ENCODE measurements around the gene TRAPPC5. TPM values are rescaled to one million over a fixed set of nuclear protein-coding genes. Genes with fewer than 3 reads are reported as not detected.

The TRAPPC5 gene
- total RNA-seq, 1 donor: 38.8 TPM

DNA sequence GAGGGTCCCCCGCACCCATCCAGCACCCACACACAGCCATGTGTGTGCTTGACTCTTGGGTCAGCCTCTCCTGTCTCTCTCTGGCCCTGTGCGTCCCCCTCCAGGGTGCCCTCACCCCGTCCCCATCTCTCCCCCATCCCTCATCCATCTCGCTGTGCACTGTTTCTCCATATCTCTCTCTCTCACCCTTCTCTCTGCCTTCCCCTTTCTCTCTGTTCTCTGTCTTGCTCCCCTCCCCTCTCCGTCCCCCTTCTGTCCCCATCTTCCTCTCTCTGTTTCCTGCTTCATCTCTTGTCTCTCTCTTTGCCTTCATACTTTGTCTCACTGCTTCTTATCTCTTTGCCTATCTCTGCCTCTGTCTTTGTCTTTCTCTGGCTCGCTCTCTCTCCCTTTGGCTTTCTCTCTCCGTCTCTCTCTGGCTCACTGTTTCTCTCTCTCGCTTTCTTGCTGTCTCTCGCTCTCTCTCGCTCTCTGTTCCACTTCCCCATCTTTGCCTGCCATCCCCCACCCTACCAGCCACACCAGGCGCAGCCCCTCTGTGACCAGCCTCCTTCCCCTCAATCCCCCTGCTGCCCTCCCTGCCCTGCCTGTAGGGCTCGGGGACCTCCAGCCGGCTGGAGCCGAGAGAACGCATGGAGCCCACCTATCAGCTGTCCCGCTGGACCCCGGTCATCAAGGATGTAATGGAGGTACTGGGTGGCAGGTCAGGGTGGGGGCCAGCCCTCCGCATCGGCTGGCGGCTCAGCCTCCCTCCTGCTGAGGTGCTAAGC is 34.8 kb upstream of the TRAPPC5 start:
- no peak overlapping the region for H3K4me3 ChIP-seq (ENCODE audit: low read depth, low read length)
- no peak for DNase-seq (ENCODE audit: low read depth)
- TF ChIP-seq, protein P1, sequence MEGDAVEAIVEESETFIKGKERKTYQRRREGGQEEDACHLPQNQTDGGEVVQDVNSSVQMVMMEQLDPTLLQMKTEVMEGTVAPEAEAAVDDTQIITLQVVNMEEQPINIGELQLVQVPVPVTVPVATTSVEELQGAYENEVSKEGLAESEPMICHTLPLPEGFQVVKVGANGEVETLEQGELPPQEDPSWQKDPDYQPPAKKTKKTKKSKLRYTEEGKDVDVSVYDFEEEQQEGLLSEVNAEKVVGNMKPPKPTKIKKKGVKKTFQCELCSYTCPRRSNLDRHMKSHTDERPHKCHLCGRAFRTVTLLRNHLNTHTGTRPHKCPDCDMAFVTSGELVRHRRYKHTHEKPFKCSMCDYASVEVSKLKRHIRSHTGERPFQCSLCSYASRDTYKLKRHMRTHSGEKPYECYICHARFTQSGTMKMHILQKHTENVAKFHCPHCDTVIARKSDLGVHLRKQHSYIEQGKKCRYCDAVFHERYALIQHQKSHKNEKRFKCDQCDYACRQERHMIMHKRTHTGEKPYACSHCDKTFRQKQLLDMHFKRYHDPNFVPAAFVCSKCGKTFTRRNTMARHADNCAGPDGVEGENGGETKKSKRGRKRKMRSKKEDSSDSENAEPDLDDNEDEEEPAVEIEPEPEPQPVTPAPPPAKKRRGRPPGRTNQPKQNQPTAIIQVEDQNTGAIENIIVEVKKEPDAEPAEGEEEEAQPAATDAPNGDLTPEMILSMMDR (IDR thresholded peaks at IDR 0.05; ENCODE audit: insufficient read depth, low read length): no peak

DNA sequence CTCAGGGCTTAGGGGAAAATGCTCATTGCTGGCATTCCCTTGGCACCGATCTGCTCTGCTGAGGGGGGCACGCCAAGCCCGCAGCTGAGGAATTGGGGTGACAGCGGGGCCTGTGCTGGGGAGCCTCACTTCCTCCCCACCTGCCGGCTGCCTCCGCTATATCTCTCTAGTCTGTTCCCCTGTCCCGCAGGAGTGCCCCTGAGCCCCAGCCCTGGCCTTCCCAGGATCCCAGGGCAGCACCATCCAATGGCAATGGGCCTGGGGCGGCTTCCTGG is 34.3 kb upstream of the TRAPPC5 start:
- no peak for DNase-seq (ENCODE audit: low read depth)
- TF ChIP-seq, protein P1 (IDR thresholded peaks at IDR 0.05; ENCODE audit: insufficient read depth, low read length): no peak
- no peak overlapping the region for H3K4me3 ChIP-seq (ENCODE audit: low read depth, low read length)

DNA sequence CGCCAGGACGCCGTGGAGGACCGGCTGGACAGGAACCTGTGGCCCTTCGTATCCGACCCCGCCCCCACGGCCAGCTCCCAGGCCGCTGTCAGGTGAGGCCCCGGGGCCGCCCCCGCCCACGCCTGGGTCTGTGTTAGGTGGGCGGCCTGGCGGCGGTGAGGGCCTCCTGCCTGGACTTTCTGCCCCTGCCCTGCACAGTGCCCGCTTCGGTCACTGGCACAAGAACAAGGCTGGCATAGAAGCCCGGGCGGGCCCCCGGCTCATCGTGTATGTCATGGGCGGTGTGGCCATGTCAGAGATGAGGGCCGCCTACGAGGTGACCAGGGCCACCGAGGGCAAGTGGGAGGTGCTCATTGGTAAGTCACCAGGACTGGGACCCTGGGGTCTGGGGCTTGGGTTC is 33.5 kb upstream of the TRAPPC5 start:
- no peak for DNase-seq (ENCODE audit: low read depth)
- TF ChIP-seq, protein P1 (IDR thresholded peaks at IDR 0.05; ENCODE audit: insufficient read depth, low read length): no peak
- H3K4me3 ChIP-seq (ENCODE audit: low read depth, low read length): no peak overlapping the region

DNA sequence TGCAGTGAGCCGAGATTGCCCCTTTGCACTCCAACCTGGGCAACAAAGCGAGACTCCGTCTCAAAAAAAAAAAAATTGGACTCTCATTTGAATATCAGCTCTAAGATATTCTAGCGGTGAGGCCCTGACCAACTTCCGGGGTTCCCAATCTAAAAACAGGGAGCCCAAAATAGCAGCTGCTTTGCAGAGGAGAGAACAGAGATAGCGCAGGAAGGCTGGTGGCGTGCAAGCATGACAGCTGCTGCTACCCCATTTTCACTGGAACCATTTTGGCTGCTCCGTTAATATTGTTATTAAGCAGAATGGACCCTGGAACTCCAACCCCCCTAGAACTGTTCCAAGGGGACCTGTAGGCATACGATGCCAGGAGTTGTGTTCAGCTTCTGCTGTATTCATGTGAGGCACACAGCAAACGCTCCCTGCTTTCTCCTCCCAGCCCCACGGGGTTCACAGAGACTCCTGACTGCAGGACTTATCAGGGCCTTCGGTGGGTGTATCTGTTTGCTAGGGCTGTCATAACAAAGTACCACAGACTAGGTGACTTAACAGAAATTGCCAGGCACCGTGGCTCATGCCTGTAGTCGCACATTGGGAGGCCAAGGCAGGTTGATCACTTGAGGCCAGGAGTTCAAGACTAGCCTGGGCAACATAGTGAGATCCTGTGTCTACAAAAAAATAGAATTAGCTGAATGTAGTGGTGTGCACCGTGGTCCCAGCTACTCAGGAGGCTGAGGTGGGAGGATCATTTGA is 32.2 kb upstream of the TRAPPC5 start:
- no peak for DNase-seq (ENCODE audit: low read depth)
- TF ChIP-seq, protein P1 (IDR thresholded peaks at IDR 0.05; ENCODE audit: insufficient read depth, low read length): no peak
- no peak overlapping the region for H3K4me3 ChIP-seq (ENCODE audit: low read depth, low read length)

DNA sequence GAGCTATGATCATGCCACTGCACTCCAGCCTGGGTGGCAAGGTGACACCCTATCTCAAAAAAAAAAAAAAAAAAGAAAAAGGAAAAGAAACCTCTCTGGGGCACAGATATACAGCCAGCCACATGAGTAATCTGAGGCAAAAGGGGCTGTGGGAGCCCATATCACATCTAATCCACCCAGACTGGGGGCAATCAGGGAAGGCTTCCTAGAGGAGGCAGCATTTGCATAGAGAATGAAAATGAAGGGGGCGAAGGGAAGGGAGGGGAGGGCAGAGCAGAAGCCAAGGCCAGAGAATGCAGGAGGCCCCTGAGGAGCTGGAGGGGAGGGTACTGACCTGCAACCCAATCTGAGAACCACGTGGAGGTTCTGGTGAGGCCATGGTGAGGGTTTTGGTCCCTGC is 30.5 kb upstream of the TRAPPC5 start:
- TF ChIP-seq, protein P1 (IDR thresholded peaks at IDR 0.05; ENCODE audit: insufficient read depth, low read length): no peak
- no peak for DNase-seq (ENCODE audit: low read depth)
- H3K4me3 ChIP-seq (ENCODE audit: low read depth, low read length): no peak overlapping the region

DNA sequence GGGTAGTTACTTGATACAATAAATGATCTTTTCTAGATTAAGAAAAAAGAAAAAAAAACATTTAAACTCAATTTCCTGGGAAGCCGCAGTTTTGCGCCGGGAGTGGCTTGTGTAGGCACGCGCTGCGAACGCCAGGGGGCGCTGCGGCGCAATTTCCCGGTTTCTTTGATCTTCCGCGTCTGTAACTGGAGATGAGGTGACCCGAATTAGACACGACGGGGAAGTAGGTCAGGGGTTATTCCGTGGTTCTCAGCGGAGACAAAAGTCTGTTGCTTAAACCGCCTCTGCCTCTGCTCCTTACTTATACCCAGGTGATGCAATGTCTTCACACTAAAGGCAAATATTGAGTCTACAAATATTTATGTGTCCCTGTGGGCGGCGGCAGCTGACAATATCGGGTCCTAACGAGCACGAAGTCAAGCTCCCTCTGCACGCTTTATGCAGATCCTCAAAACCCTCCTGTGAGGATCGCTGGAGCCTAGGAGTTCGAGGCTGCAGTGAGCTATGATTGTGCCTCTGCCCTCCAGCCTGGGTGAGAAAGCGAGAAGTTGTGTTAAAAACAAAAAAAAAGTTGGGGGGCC is 28.5 kb upstream of the TRAPPC5 start:
- DNase-seq (ENCODE audit: low read depth): peak; percentile 70
- H3K4me3 ChIP-seq (ENCODE audit: low read depth, low read length): peak overlapping the region; percentile 50
- TF ChIP-seq, protein P1 (IDR thresholded peaks at IDR 0.05; ENCODE audit: insufficient read depth, low read length): peak; percentile 98
